ENCODE data around the gene TPPP3. TPM values are rescaled to one million over a fixed set of nuclear protein-coding genes. Genes with fewer than 3 reads are reported as not detected.
"Not testable (repeated sequence)": the region's sequence is repeated elsewhere in the genome, so short reads cannot be mapped to it uniquely, and the experiment has no call there.

The TPPP3 gene
- total RNA-seq, 1 donor from 2014 or later = 26.5 TPM

- DNase-seq (ENCODE audit: low spot score) = no peak
Observed at GRCh38 chr16:67426022-67426421, 32.7 kb upstream of the TPPP3 start.

GRCh38 chr16:67425580-67425979 is 32.3 kb upstream of the TPPP3 start:
- peak; percentile 95 for DNase-seq (ENCODE audit: low spot score)

- no peak for DNase-seq (ENCODE audit: low spot score)
Observed at GRCh38 chr16:67425061-67425460, 31.8 kb upstream of the TPPP3 start.

- no peak for DNase-seq (ENCODE audit: low spot score)
Observed at GRCh38 chr16:67424261-67424615, 30.9 kb upstream of the TPPP3 start.

GRCh38 chr16:67423611-67424260 is 30.4 kb upstream of the TPPP3 start:
- DNase-seq (ENCODE audit: low spot score) = no peak

GRCh38 chr16:67423015-67423414 is 29.7 kb upstream of the TPPP3 start:
- DNase-seq (ENCODE audit: low spot score) = no peak

GRCh38 chr16:67421030-67421429 is 27.7 kb upstream of the TPPP3 start:
- DNase-seq (ENCODE audit: low spot score) = no peak

GRCh38 chr16:67419931-67420330 is 26.6 kb upstream of the TPPP3 start:
- DNase-seq (ENCODE audit: low spot score) = no peak

GRCh38 chr16:67419502-67419901 is 26.2 kb upstream of the TPPP3 start:
- DNase-seq (ENCODE audit: low spot score) = peak; percentile 65

- no peak for DNase-seq (ENCODE audit: low spot score)
Observed at GRCh38 chr16:67417333-67418061, 24.2 kb upstream of the TPPP3 start.

GRCh38 chr16:67415872-67416793 is 22.8 kb upstream of the TPPP3 start, which contains the start of gene ZDHHC1:
Gene ZDHHC1 (minus strand): TSS chr16:67416477. CDS start chr16:67407775, 8,702 bp downstream.
- DNase-seq (ENCODE audit: low spot score) = peak; percentile 76

- DNase-seq (ENCODE audit: low spot score) = not testable (repeated sequence)
Observed at GRCh38 chr16:67415421-67415820, 22.1 kb upstream of the TPPP3 start.

- no peak for DNase-seq (ENCODE audit: low spot score)
Observed at GRCh38 chr16:67413978-67414911, 20.9 kb upstream of the TPPP3 start.

- no peak for DNase-seq (ENCODE audit: low spot score)
Observed at GRCh38 chr16:67412294-67412693, 19.0 kb upstream of the TPPP3 start.

- DNase-seq (ENCODE audit: low spot score) = no peak
Observed at GRCh38 chr16:67411339-67411738, 18.0 kb upstream of the TPPP3 start.

- no peak for DNase-seq (ENCODE audit: low spot score)
Observed at GRCh38 chr16:67409631-67410030, 16.3 kb upstream of the TPPP3 start.

GRCh38 chr16:67407788-67408452 is 14.6 kb upstream of the TPPP3 start:
- DNase-seq (ENCODE audit: low spot score) = no peak

- no peak for DNase-seq (ENCODE audit: low spot score)
Observed at GRCh38 chr16:67407176-67407787, 14.0 kb upstream of the TPPP3 start.

GRCh38 chr16:67406111-67406971 is 13.0 kb upstream of the TPPP3 start:
- DNase-seq (ENCODE audit: low spot score) = no peak
